EH (cell line): ENCODE results near the gene SYNGR1.
"Not testable (repeated sequence)": the region's sequence is repeated elsewhere in the genome, so short reads cannot be mapped to it uniquely, and the experiment has no call there.

ENCODE experiments used
- DNase-seq: peaks from one replicate; pipeline ENCODE4 v3.0.0-alpha.2; 2015; ENCODE audit warnings: low read depth

The SYNGR1 gene

DNA sequence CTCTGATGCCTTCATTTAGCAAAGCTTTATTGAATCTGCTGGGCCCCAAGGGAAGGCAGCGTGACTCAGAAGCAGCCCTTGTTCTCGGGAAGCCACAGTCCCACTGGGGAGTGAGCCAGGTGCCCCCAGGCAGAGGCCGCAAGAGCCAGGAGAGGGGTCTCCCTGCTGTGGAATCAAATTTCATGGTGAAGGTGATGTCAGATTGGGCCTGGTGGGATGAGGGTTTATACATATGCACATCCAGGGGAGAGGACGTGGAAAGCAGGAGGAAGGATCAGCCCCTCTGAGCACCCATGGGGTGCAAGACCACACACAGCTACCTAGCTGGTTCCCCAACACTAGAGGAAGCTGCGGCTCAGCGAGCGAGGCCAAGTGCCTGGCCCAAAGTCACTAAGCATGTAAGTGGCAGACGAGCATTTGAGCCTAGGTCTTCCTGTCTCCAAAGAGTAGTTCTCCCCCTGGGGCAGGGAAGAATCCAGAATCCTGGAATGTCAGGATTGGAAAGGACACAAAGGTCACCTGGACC is 2.0 kb downstream of the SYNGR1 start:
- DNase-seq: peak; percentile 65

- DNase-seq: no peak
Observed at GRCh38 chr22:39352306-39352891, 2.6 kb downstream of the SYNGR1 start.

DNA sequence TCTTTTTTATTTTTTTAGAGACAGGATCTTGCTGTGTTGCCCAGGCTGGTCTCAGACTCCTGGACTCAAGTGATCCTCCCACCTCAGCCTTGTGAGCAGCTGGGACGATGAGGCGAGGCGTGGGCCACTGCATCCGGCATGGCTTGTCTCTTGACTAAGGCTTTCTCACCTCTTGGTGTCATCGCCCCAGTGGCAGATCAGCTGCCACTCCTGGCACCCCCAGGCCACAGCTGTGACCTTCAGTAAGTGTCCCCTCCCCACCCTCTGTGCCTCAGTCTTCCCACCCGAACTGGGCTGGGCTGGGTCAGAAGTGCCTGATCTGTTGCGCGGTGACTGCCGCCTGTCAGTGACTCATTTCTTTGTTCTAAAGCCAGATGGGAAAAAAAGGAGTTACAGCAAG is 3.6 kb downstream of the SYNGR1 start:
- peak; percentile 30 for DNase-seq

DNA sequence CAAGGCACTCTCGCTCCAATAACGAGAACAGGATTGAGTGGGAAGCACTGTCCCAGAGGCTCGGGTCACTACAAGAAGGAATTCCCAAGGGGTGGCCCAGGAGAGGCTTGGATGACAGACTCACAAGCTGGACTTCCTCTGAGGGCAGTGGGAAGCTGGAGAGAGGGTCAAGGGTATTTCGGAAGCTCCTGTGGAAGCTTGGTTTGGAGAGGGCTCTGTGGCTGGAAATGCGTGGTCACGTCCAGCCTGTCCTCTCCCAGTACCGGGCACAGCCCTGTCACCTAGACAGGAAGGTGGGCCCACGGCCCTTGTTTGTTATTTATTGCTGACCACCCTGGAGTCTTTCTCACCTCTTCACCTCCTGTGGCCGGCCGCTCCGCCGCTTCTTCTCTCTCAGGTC is 5.3 kb downstream of the SYNGR1 start:
- DNase-seq: no peak

DNA sequence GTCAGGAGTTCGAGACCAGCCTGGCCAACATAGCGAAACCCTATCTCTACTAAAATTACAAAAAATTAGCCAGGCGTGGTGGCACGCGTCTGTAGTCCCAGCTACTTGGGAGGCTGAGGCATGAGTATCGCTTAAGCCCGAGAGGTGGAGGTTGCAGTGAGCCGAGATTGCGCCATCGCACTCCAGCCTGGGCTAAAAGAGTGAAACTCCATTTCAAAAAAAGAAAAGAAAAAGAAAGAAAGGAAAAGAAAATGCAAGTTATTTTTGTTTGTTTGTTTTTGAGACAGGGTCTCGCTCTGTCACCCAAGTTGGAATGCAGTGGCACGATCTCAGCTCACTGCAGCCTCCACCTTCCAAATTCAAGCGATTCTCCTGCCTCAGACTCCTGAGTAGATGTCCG is 6.0 kb downstream of the SYNGR1 start:
- DNase-seq: not testable (repeated sequence)

GRCh38 chr22:39356464-39356863 is 6.7 kb downstream of the SYNGR1 start:
- no peak for DNase-seq

DNA sequence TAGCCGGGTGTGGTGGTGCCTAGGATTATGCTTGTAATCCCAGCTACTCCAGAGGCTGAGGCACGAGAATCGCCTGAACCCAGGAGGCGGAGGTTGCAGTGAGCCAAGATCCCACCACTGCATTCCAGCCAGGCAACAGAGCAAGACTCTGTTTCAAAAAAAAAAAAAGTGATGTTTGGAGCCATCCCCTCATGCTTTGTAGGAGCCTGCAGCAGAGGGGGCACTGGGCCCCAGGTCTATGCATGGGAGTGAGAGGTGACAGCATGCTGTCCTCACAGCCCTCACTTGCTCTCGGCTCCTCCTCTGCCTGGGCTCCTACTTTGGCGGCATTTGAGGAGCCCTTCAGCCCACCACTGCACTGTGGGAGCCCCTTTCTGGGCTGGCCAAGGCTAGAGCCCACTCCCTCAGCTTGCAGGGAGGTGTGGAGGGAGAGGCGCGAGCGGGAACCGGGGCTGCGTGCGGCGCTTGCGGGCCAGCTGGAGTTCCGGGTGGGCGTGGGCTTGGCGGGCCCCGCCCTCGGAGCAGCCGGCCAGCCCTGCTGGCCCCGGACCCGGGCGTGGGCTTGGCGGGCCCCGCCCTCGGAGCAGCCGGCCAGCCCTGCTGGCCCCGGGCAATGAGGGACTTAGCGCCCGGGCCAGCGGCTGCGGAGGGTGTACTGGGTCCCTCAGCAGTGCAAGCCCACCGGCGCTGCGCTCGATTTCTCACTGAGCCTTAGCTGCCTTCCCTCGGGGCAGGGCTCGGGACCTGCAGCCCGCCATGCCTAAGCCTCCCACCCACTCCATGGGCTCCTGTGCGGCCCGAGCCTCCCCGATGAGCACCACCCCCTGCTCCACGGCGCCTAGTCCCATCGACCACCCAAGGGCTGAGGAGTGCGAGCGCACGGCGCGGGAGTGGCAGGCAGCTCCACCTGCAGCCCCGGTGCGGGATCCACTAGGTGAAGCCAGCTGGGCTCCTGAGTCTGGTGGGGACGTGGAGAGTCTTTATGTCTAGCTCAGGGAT is 7.6 kb downstream of the SYNGR1 start:
- not testable (repeated sequence) for DNase-seq

GRCh38 chr22:39358197-39358596 is 8.4 kb downstream of the SYNGR1 start:
- DNase-seq: not testable (repeated sequence)

DNA sequence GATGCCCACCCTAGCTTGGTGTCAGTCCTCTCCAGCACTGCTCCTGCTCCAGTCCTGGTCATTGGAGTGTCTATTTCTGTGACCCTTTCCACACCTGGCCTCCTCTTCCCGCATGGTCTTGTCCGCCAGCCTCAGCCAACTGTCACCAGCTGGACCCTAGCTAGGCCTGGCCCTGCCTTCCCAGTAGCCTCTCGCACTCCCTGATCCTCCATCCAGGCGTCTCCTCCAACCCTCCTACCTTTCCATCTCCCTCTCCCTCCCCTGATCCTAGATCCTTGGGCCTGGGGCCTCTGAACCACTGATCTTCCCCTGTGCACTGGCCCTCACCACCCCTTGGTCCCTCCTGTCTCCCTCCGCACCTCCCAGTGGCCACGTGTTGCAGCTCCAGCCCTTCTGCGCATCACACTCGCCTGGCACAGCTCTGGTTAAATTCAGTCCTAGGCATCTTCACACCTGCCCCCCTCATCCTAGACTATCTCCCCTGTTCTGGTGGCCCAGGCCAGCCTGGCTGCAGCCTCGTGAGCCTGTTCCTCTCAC is 9.9 kb downstream of the SYNGR1 start:
- DNase-seq: no peak

- no peak for DNase-seq
Observed at GRCh38 chr22:39360242-39360641, 10.5 kb downstream of the SYNGR1 start.

- DNase-seq: peak; percentile 62
Observed at GRCh38 chr22:39360674-39361413, 11.1 kb downstream of the SYNGR1 start.

GRCh38 chr22:39361496-39361895 is 11.7 kb downstream of the SYNGR1 start:
- DNase-seq: no peak

DNA sequence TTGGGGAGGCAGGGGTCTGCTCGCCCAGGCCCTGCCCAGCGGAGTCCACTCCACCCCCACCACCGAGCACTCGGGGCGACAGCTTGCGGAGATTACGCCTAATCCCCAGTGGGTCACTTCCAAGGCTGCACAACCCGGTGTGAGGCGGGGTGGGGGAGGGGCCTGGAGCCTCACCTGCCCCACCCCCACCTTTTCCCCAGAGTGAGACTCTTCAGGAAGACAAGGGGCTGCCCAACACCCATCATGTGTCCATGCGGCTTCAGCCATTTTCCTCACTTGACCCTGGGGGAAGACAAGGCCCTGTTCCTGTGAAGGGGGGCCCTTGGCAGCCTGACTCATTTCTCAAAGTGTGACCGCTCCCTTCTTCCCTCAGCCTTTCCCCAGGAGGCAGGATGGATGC is 12.5 kb downstream of the SYNGR1 start:
- DNase-seq: peak; percentile 40

DNA sequence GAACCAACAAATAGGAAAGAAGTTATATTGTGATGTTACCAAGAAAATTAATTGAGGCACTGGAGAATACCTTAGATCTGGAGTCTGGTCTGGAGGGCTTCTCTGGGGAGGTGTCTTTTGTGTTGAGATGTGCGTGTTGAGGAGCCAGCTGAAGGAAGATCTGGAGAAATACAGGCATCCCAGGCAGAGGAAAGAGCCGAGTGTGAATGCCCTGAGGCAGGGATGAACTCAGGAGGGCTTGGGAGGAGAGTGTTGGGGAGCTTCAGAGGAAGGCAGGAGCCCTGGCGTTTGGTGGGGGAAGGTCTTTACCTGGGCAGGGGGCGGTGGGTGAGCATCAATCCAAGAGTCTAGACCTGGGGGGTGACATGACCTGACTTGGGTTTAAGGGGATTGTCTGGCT is 13.1 kb downstream of the SYNGR1 start:
- no peak for DNase-seq

- DNase-seq: peak; percentile 37
Observed at GRCh38 chr22:39363751-39364515, 14.1 kb downstream of the SYNGR1 start.

DNA sequence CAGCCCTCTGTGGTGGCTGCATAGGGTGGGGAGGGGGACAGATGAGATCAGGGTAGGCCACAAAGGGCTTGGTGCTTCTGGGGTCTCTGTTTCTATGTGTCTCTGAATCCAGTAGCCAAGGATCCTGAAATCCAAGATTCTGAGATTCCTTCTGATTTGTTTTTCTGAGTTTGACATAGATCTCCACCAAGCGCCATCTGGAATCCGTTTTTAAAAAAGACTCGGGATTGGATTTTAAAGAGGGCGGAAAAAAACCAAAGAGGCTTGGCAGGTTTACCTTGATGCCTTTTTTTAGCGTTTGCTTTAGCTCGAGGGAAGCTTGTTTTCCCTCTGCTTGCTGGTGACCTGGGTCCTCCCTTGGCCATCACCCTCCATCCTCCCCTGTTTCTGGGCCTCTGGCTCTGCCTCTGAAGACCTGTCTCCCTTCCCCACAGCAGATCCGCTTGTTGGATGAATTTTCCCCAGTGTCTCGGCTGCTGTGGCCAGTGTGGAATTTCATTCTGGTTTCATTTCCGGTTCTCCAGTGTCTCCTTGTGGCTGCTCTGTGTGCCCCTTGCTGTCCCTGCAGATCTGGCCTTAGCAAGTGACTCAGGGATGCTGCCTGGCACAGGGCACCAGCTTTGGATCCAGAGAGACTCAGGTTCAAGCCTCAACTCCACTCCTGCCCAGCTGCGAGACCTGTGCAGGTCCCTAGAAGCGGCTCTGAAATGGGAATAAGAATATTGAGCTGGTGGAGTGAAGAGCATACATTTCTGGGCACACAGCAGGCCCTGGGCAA is 15.1 kb downstream of the SYNGR1 start:
- peak; percentile 79 for DNase-seq

DNA sequence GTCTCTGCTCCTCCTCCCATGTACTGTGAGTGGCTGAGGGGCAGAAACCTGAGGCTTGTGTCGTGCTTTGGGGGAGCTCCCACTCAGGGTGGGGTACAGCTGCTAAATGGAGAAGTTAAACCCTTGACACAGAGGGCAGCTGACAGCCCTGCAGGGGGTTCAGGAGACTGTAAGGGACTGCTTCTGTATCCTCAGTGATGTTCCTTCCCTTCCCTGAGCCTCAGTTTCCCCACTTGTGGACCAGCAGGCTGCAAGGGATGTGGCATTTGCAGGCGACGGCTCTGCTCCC is 15.6 kb downstream of the SYNGR1 start:
- DNase-seq: no peak

DNA sequence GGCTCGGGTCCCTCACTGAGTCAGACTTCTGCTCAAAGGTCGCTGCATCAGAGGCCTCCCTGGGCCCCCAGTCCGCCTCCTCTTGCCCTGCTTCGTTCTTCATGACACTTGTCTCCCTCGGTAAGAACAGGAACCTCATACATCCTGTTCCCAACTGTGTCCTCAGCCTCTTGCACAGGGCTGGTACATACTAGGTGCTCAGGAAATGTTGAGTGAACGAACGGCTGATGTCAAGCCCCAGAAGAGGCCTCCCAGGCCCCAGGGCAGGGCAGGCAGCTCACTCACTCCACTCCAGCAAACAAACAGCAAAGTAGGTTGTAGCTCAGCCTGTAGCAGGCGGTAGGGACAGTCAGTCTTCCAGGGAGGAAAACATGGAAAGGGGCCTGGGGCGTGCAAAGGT is 17.2 kb downstream of the SYNGR1 start:
- DNase-seq: no peak

DNA sequence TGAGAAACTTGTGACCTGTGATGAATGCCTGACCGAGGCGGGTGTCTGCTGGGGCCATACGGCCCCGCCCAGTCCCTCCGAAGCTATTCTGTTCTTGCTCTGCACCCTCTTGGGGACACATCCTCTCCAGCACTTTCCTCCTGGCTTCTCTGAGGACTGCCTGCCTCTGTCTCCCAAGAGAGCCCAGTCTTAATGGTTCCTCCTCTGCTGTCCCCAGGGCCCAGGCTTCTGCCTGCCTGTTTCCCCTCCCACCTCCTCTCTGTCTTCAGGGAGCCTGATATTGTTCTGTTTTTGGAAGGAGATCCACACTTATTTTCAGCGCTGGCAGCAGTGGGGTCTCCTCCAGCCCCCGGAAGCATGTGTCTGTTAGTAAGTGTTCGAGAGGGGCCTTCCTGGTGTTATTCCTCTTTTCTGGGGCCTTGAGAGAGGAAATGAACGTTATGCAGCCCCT is 18.7 kb downstream of the SYNGR1 start:
- no peak for DNase-seq

DNA sequence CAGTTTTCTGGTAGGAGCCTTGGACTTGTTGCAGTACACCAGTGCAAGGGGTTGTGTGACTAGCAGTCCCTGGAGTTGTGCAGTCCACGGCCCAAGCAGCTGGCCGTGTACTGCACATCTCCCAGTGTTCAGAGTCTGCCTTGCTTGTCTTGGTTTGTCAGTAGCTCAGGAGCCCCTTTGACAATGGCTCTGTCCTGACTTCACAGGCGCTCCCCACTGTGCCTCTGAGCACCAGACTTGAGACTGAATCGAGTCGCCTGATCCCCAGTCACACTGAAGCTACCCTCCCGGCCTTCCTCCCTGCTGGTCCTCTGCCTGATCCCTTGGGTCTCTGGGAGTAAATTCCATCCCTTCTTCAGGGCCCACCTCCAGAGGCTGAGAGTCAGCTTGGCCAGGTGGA is 19.4 kb downstream of the SYNGR1 start:
- no peak for DNase-seq

GRCh38 chr22:39369586-39369985 is 19.8 kb downstream of the SYNGR1 start:
- DNase-seq: no peak
